A673 (cell line): Measurements from ENCODE around the gene CARD9.

Source experiments
- EZH2 ChIP-seq: fragments of 200-600 bp; sonication (generic); IDR thresholded peaks from 2 replicates; pipeline ENCODE4 v1.6.1; 2017; ENCODE audit warnings: borderline replicate concordance, low read depth, mild to moderate bottlenecking, mixed read lengths, antibody characterized with exemption, low read length; ENCODE audit not compliant: poor library complexity, severe bottlenecking
- TF ChIP-seq, protein P1 (sequence below): fragments of 300-800, 200-600 bp; sonication (generic); conservative IDR thresholded peaks from 2 replicates; pipeline ENCODE4 v1.5.1; 2017; ENCODE audit warnings: low read depth, mild to moderate bottlenecking, antibody characterized with exemption, low read length, moderate library complexity, mixed read lengths

DNA sequence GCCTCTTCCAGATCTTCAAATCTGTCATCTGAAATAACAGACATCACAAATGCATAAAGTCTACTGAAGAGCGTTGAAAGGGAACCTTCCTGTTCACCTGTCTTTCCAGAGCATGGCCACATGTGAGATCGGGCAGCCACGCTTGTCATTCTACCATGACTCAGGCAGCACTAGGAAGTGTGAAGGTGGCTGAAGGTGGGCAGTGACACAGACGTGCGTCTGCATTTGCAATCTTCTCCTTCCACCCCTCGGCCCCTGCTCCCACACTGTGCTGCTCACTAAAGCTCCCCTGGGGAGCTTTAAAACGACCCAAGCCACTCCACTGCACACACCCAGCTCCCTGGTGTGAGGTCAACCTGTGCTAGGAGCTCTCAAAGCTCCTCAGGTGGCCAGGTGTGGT, 34.4 kb upstream of the CARD9 start:
- TF ChIP-seq, protein P1, sequence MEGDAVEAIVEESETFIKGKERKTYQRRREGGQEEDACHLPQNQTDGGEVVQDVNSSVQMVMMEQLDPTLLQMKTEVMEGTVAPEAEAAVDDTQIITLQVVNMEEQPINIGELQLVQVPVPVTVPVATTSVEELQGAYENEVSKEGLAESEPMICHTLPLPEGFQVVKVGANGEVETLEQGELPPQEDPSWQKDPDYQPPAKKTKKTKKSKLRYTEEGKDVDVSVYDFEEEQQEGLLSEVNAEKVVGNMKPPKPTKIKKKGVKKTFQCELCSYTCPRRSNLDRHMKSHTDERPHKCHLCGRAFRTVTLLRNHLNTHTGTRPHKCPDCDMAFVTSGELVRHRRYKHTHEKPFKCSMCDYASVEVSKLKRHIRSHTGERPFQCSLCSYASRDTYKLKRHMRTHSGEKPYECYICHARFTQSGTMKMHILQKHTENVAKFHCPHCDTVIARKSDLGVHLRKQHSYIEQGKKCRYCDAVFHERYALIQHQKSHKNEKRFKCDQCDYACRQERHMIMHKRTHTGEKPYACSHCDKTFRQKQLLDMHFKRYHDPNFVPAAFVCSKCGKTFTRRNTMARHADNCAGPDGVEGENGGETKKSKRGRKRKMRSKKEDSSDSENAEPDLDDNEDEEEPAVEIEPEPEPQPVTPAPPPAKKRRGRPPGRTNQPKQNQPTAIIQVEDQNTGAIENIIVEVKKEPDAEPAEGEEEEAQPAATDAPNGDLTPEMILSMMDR, result no peak
- no peak for TF ChIP-seq EZH2
